GM18951 (cell line): ENCODE results near the gene C10orf90.

ENCODE experiments used
- POLR2A ChIP-seq: IDR thresholded peaks from 4 replicates; pipeline ENCODE4 v1.6.1; 2011; ENCODE audit warnings: mild to moderate bottlenecking; ENCODE audit not compliant: insufficient read length, insufficient read depth; ENCODE audit errors: extremely low read depth
- in situ Hi-C: fragments of 300-500 bp; cut with MboI; formaldehyde crosslinking; loops from one replicate; pipeline ENCODE4 v1.12.0; 2022; ENCODE audit warnings: low sequenced_read_pairs, mixed read lengths, inconsistent platforms; ENCODE audit not compliant: unreplicated experiment

C10orf90 gene

GRCh38 chr10:126455036-126455765, 215.3 kb downstream of the C10orf90 start:
- TF ChIP-seq POLR2A, result no peak
- in situ Hi-C loops, result no loop called here

GRCh38 chr10:126454045-126454751, 216.3 kb downstream of the C10orf90 start:
- in situ Hi-C loops, result no loop called here
- TF ChIP-seq POLR2A, result no peak

GRCh38 chr10:126452245-126452644, 218.2 kb downstream of the C10orf90 start:
- no peak for TF ChIP-seq POLR2A
- in situ Hi-C loops, result no loop called here

GRCh38 chr10:126448091-126448490, 222.4 kb downstream of the C10orf90 start:
- TF ChIP-seq POLR2A, result no peak
- in situ Hi-C loops, result no loop called here

GRCh38 chr10:126439942-126440341, 230.6 kb downstream of the C10orf90 start:
- in situ Hi-C loops, result no loop called here
- no peak for TF ChIP-seq POLR2A

GRCh38 chr10:126438407-126438783, 232.1 kb downstream of the C10orf90 start:
- in situ Hi-C loops, result no loop called here
- no peak for TF ChIP-seq POLR2A

GRCh38 chr10:126437635-126438406, 232.7 kb downstream of the C10orf90 start:
- in situ Hi-C loops, result no loop called here
- TF ChIP-seq POLR2A, result no peak

GRCh38 chr10:126434235-126434634, 236.3 kb downstream of the C10orf90 start:
- in situ Hi-C loops, result no loop called here
- no peak for TF ChIP-seq POLR2A

GRCh38 chr10:126433351-126433750, 237.1 kb downstream of the C10orf90 start:
- TF ChIP-seq POLR2A, result no peak
- in situ Hi-C loops, result no loop called here

GRCh38 chr10:126432507-126432906, 238.0 kb downstream of the C10orf90 start:
- in situ Hi-C loops, result no loop called here
- no peak for TF ChIP-seq POLR2A

GRCh38 chr10:126431816-126432215, 238.7 kb downstream of the C10orf90 start:
- in situ Hi-C loops, result no loop called here
- TF ChIP-seq POLR2A, result no peak

- in situ Hi-C loops, result no loop called here
- TF ChIP-seq POLR2A, result no peak
Measured at GRCh38 chr10:126430512-126430911, 240.0 kb downstream of the C10orf90 start.

GRCh38 chr10:126429275-126429674, 241.2 kb downstream of the C10orf90 start:
- in situ Hi-C loops, result no loop called here
- no peak for TF ChIP-seq POLR2A
